ENCODE data around the gene TIMP1. TPM values are rescaled to one million over a fixed set of nuclear protein-coding genes. Genes with fewer than 3 reads are reported as not detected.
"Not testable (repeated sequence)": the region's sequence is repeated elsewhere in the genome, so short reads cannot be mapped to it uniquely, and the experiment has no call there.

TIMP1 gene
- total RNA-seq, 1 donor from 2014 or later = 123 TPM

GRCh38 chrX:47603125-47603524, 20.9 kb downstream of the TIMP1 start:
- not testable (repeated sequence) for DNase-seq (ENCODE audit: low read depth)

- no peak for DNase-seq (ENCODE audit: low read depth)
Observed at GRCh38 chrX:47605024-47605423, 22.8 kb downstream of the TIMP1 start.

- DNase-seq (ENCODE audit: low read depth) = no peak
Observed at GRCh38 chrX:47607091-47607490, 24.9 kb downstream of the TIMP1 start.

- no peak for DNase-seq (ENCODE audit: low read depth)
Observed at GRCh38 chrX:47608130-47608810, 26.0 kb downstream of the TIMP1 start.

GRCh38 chrX:47610511-47610910, 28.3 kb downstream of the TIMP1 start:
- peak; percentile 7 for DNase-seq (ENCODE audit: low read depth)

GRCh38 chrX:47611489-47611888, 29.3 kb downstream of the TIMP1 start:
- DNase-seq (ENCODE audit: low read depth) = no peak

GRCh38 chrX:47611926-47612325, 29.7 kb downstream of the TIMP1 start:
- no peak for DNase-seq (ENCODE audit: low read depth)

GRCh38 chrX:47612418-47612817, 30.2 kb downstream of the TIMP1 start:
- no peak for DNase-seq (ENCODE audit: low read depth)

GRCh38 chrX:47613082-47613481, 30.8 kb downstream of the TIMP1 start:
- no peak for DNase-seq (ENCODE audit: low read depth)

GRCh38 chrX:47614618-47615017, 32.4 kb downstream of the TIMP1 start:
- DNase-seq (ENCODE audit: low read depth) = no peak

GRCh38 chrX:47618923-47619485, 36.8 kb downstream of the TIMP1 start:
- no peak for DNase-seq (ENCODE audit: low read depth)

GRCh38 chrX:47619486-47620302, 37.5 kb downstream of the TIMP1 start, which contains the start of gene SYN1:
TSS of gene SYN1 (minus strand) at chrX:47619857. CDS start at chrX:47619728, 129 bp downstream.
- DNase-seq (ENCODE audit: low read depth) = peak; percentile 18

- no peak for DNase-seq (ENCODE audit: low read depth)
Observed at GRCh38 chrX:47620303-47620685, 38.1 kb downstream of the TIMP1 start.

GRCh38 chrX:47621851-47622250, 39.6 kb downstream of the TIMP1 start:
- no peak for DNase-seq (ENCODE audit: low read depth)

- peak; percentile 53 for DNase-seq (ENCODE audit: low read depth)
Observed at GRCh38 chrX:47623540-47624027, 41.3 kb downstream of the TIMP1 start.

GRCh38 chrX:47625365-47625764, 43.1 kb downstream of the TIMP1 start:
- no peak for DNase-seq (ENCODE audit: low read depth)

GRCh38 chrX:47628982-47629381, 46.7 kb downstream of the TIMP1 start:
- DNase-seq (ENCODE audit: low read depth) = no peak

GRCh38 chrX:47629419-47630200, 47.4 kb downstream of the TIMP1 start, which contains the start of gene CFP:
TSS of gene CFP (minus strand) at chrX:47629930. CDS start at chrX:47629844, 86 bp downstream.
- no peak for DNase-seq (ENCODE audit: low read depth)

- DNase-seq (ENCODE audit: low read depth) = no peak
Observed at GRCh38 chrX:47631676-47632075, 49.4 kb downstream of the TIMP1 start.

- DNase-seq (ENCODE audit: low read depth) = no peak
Observed at GRCh38 chrX:47632666-47633065, 50.4 kb downstream of the TIMP1 start.

GRCh38 chrX:47633689-47634590, 51.7 kb downstream of the TIMP1 start:
- no peak for DNase-seq (ENCODE audit: low read depth)

All from renal cortical epithelial cell (primary cell).